GM18526 (cell line): ENCODE data around the gene ZFP1.

ENCODE experiments used
- POLR2A ChIP-seq: IDR thresholded peaks from 3 replicates; pipeline ENCODE4 v1.6.1; 2011; ENCODE audit not compliant: insufficient read length; ENCODE audit errors: extremely low read depth

The ZFP1 gene

GRCh38 chr16:75122609-75123008 lies 25.7 kb upstream of the ZFP1 start:
- no peak for TF ChIP-seq POLR2A

- no peak for TF ChIP-seq POLR2A
These were observed 20.5 kb upstream of the ZFP1 start for GRCh38 chr16:75127713-75128415.

GRCh38 chr16:75130150-75130771 lies 18.1 kb upstream of the ZFP1 start:
- no peak for TF ChIP-seq POLR2A

GRCh38 chr16:75131081-75131480 lies 17.2 kb upstream of the ZFP1 start:
- no peak for TF ChIP-seq POLR2A

GRCh38 chr16:75138233-75138632 lies 10.1 kb upstream of the ZFP1 start:
- TF ChIP-seq POLR2A = no peak

GRCh38 chr16:75138636-75139035 lies 9.7 kb upstream of the ZFP1 start:
- no peak for TF ChIP-seq POLR2A

- TF ChIP-seq POLR2A = no peak
These were observed 8.8 kb upstream of the ZFP1 start for GRCh38 chr16:75139498-75139897.

GRCh38 chr16:75143941-75144340 lies 4.4 kb upstream of the ZFP1 start:
- no peak for TF ChIP-seq POLR2A

- TF ChIP-seq POLR2A = no peak
These were observed 385 bp upstream of the ZFP1 start for GRCh38 chr16:75147968-75148310.

- TF ChIP-seq POLR2A = no peak
These were observed 3.5 kb downstream of the ZFP1 start for GRCh38 chr16:75151798-75152197.

GRCh38 chr16:75152635-75153034 lies 4.3 kb downstream of the ZFP1 start:
- no peak for TF ChIP-seq POLR2A

- TF ChIP-seq POLR2A = no peak
These were observed 12.1 kb downstream of the ZFP1 start for GRCh38 chr16:75160386-75160785.

- no peak for TF ChIP-seq POLR2A
These were observed 21.6 kb downstream of the ZFP1 start for GRCh38 chr16:75169899-75170405.

GRCh38 chr16:75172578-75172977 lies 24.3 kb downstream of the ZFP1 start:
- TF ChIP-seq POLR2A = no peak

- TF ChIP-seq POLR2A = no peak
These were observed 26.8 kb downstream of the ZFP1 start for GRCh38 chr16:75175074-75175473.

- TF ChIP-seq POLR2A = no peak
These were observed 28.6 kb downstream of the ZFP1 start for GRCh38 chr16:75176926-75177325.

- TF ChIP-seq POLR2A = no peak
These were observed 30.9 kb downstream of the ZFP1 start for GRCh38 chr16:75179208-75179607.

GRCh38 chr16:75181630-75182029 lies 33.3 kb downstream of the ZFP1 start:
- TF ChIP-seq POLR2A = no peak
